Loucy (cell line): ENCODE data around the gene SSBP3.

Experiments used
- EZH2phosphoT487 ChIP-seq: fragments of 200-600 bp; IDR thresholded peaks from 2 replicates; pipeline ENCODE4 v1.6.1; 2018; ENCODE audit warnings: antibody characterized with exemption, mild to moderate bottlenecking, moderate library complexity, borderline replicate concordance
- TF ChIP-seq, protein P1 (sequence below): fragments of 200-600 bp; sonication (generic); conservative IDR thresholded peaks from 2 replicates; pipeline ENCODE4 v1.5.1; 2014; ENCODE audit warnings: mild to moderate bottlenecking, antibody characterized with exemption, low read length

DNA sequence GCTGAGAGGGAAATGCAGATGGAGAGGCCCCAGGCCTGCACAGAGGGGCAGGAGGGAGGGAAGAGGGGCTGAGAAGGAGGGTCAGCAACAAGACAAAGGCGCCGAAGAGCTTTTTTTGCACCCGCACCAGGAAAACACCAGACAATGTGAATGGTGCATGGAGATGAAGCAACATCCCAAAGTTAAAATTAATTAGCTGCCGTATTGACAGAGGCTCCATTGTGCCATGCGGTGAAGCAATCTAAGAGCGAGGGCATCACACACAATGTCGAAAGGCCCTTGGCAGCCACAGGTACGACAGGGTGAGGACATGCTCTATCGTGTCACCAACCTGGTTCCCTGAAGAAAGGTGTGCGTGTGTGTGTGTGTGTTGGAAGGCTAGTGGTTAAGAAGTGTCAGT, 41.2 kb downstream of the SSBP3 start:
- TF ChIP-seq, protein P1, sequence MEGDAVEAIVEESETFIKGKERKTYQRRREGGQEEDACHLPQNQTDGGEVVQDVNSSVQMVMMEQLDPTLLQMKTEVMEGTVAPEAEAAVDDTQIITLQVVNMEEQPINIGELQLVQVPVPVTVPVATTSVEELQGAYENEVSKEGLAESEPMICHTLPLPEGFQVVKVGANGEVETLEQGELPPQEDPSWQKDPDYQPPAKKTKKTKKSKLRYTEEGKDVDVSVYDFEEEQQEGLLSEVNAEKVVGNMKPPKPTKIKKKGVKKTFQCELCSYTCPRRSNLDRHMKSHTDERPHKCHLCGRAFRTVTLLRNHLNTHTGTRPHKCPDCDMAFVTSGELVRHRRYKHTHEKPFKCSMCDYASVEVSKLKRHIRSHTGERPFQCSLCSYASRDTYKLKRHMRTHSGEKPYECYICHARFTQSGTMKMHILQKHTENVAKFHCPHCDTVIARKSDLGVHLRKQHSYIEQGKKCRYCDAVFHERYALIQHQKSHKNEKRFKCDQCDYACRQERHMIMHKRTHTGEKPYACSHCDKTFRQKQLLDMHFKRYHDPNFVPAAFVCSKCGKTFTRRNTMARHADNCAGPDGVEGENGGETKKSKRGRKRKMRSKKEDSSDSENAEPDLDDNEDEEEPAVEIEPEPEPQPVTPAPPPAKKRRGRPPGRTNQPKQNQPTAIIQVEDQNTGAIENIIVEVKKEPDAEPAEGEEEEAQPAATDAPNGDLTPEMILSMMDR = no peak
- no peak for TF ChIP-seq EZH2phosphoT487
